Activated gamma-delta T cell (primary cell): ENCODE data around the gene COG5.

Source experiments
- DNase-seq: peaks from one replicate; lab custom pipeline; 2025; lab: John Stamatoyannopoulos, UW

COG5 gene

GRCh38 chr7:107394276-107394675 lies 169.4 kb downstream of the COG5 start:
- no peak for DNase-seq

GRCh38 chr7:107392830-107393229 lies 170.9 kb downstream of the COG5 start:
- DNase-seq, result no peak

GRCh38 chr7:107390916-107391315 lies 172.8 kb downstream of the COG5 start:
- no peak for DNase-seq

- DNase-seq, result no peak
These were observed 175.1 kb downstream of the COG5 start for GRCh38 chr7:107388604-107389003.

GRCh38 chr7:107387573-107388219 lies 176.0 kb downstream of the COG5 start:
- DNase-seq, result no peak

GRCh38 chr7:107387128-107387527 lies 176.6 kb downstream of the COG5 start:
- no peak for DNase-seq

GRCh38 chr7:107386548-107387102 lies 177.1 kb downstream of the COG5 start:
- no peak for DNase-seq

- no peak for DNase-seq
These were observed 179.7 kb downstream of the COG5 start for GRCh38 chr7:107384025-107384424.

GRCh38 chr7:107383203-107383602 lies 180.5 kb downstream of the COG5 start:
- DNase-seq, result no peak

- DNase-seq, result no peak
These were observed 182.3 kb downstream of the COG5 start for GRCh38 chr7:107381453-107381852.

- DNase-seq, result no peak
These were observed 190.4 kb downstream of the COG5 start for GRCh38 chr7:107373354-107373753.

GRCh38 chr7:107372298-107372697 lies 191.4 kb downstream of the COG5 start:
- DNase-seq, result no peak

GRCh38 chr7:107370816-107371215 lies 192.9 kb downstream of the COG5 start:
- DNase-seq, result no peak

- no peak for DNase-seq
These were observed 198.9 kb downstream of the COG5 start for GRCh38 chr7:107364787-107365186.

- no peak for DNase-seq
These were observed 204.0 kb downstream of the COG5 start for GRCh38 chr7:107359520-107360316.

- DNase-seq, result no peak
These were observed 208.1 kb downstream of the COG5 start for GRCh38 chr7:107355616-107356015.

GRCh38 chr7:107354640-107355039 lies 209.1 kb downstream of the COG5 start:
- no peak for DNase-seq

- no peak for DNase-seq
These were observed 210.0 kb downstream of the COG5 start for GRCh38 chr7:107353701-107354100.

GRCh38 chr7:107345898-107346297 lies 217.8 kb downstream of the COG5 start:
- DNase-seq, result no peak

GRCh38 chr7:107344799-107345198 lies 218.9 kb downstream of the COG5 start:
- no peak for DNase-seq

GRCh38 chr7:107344286-107344685 lies 219.4 kb downstream of the COG5 start:
- DNase-seq, result no peak

- no peak for DNase-seq
These were observed 225.6 kb downstream of the COG5 start for GRCh38 chr7:107338080-107338479.
